Measurements from ENCODE around the gene NR4A1. TPM values are rescaled to one million over a fixed set of nuclear protein-coding genes. Genes with fewer than 3 reads are reported as not detected.

NR4A1 gene
- total RNA-seq, 1 experiment from 2014 or later = 12.5 TPM

GRCh38 chr12:52084491-52085231 is 33.4 kb downstream of the NR4A1 start:
- no peak overlapping the region for H3K4me3 ChIP-seq (ENCODE audit: low read depth, low read length, poor library complexity, severe bottlenecking)
- H3K27me3 ChIP-seq (replicated peaks; ENCODE audit: insufficient read depth, low read depth, low read length, poor library complexity) = no peaks in the 10 kb centered on the region
- DNase-seq (ENCODE audit: low spot score) = no peak
- no peak overlapping the region for H3K27ac ChIP-seq (ENCODE audit: low read depth, low read length, poor library complexity, severe bottlenecking)
- intact Hi-C loops (cut with micrococcal nuclease; ENCODE audit: unreplicated experiment) = no loop called here
- no peaks in the 10 kb centered on the region for H3K9me3 ChIP-seq (ENCODE audit: low read depth, low read length, poor library complexity, severe bottlenecking)
- ChIA-PET CTCF (interaction anchor here (0.7 to 2.9 kb wide), 2 partner anchors 29 to 59 kb away, joined by 5 to 20 read pairs; no protein-coding TSS in a partner anchor), POLR2A (ENCODE audit: low non-redundant PET) (interaction anchor here (0.6 kb wide), 1 partner anchor 186 kb away, joined by 4 read pairs; no protein-coding TSS in a partner anchor)
- H3K36me3 ChIP-seq (ENCODE audit: insufficient read depth, low read length, poor library complexity, severe bottlenecking) = no peaks in the 10 kb centered on the region
- TF ChIP-seq, protein P1, sequence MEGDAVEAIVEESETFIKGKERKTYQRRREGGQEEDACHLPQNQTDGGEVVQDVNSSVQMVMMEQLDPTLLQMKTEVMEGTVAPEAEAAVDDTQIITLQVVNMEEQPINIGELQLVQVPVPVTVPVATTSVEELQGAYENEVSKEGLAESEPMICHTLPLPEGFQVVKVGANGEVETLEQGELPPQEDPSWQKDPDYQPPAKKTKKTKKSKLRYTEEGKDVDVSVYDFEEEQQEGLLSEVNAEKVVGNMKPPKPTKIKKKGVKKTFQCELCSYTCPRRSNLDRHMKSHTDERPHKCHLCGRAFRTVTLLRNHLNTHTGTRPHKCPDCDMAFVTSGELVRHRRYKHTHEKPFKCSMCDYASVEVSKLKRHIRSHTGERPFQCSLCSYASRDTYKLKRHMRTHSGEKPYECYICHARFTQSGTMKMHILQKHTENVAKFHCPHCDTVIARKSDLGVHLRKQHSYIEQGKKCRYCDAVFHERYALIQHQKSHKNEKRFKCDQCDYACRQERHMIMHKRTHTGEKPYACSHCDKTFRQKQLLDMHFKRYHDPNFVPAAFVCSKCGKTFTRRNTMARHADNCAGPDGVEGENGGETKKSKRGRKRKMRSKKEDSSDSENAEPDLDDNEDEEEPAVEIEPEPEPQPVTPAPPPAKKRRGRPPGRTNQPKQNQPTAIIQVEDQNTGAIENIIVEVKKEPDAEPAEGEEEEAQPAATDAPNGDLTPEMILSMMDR (conservative IDR thresholded peaks at IDR 0.05; ENCODE audit: low read depth, low read length) = no peak
- no peak for TF ChIP-seq EZH2 (IDR thresholded peaks at IDR 0.05; ENCODE audit: borderline replicate concordance, low read depth, low read length, poor library complexity, severe bottlenecking)
- H3K4me1 ChIP-seq (ENCODE audit: insufficient read depth, low read length, poor library complexity, severe bottlenecking) = peaks cover 24% of the 10 kb centered on the region
- BruUV-seq (replicated peaks) = no TSS peak

GRCh38 chr12:52085682-52086180 is 34.5 kb downstream of the NR4A1 start:
- Histone ChIP-seq H3K4me3 (ENCODE audit: low read depth, low read length, poor library complexity, severe bottlenecking) (no peak overlapping the region), H3K27me3 (replicated peaks; ENCODE audit: insufficient read depth, low read depth, low read length, poor library complexity) (peaks cover 1% of the 10 kb centered on the region), H3K36me3 (ENCODE audit: insufficient read depth, low read length, poor library complexity, severe bottlenecking) (no peaks in the 10 kb centered on the region), H3K4me1 (ENCODE audit: insufficient read depth, low read length, poor library complexity, severe bottlenecking) (peaks cover 24% of the 10 kb centered on the region), H3K9me3 (ENCODE audit: low read depth, low read length, poor library complexity, severe bottlenecking) (no peaks in the 10 kb centered on the region), H3K27ac (ENCODE audit: low read depth, low read length, poor library complexity, severe bottlenecking) (no peak overlapping the region)
- ChIA-PET CTCF (interaction anchor here (2.9 kb wide), 1 partner anchor 60 kb away, joined by 20 read pairs; no protein-coding TSS in a partner anchor), POLR2A (ENCODE audit: low non-redundant PET) (no interaction called here)
- DNase-seq (ENCODE audit: low spot score) = no peak
- no TSS peak for BruUV-seq (replicated peaks)
- intact Hi-C loops (cut with micrococcal nuclease; ENCODE audit: unreplicated experiment) = no loop called here
- TF ChIP-seq, protein P1 (conservative IDR thresholded peaks at IDR 0.05; ENCODE audit: low read depth, low read length) = no peak

DNA sequence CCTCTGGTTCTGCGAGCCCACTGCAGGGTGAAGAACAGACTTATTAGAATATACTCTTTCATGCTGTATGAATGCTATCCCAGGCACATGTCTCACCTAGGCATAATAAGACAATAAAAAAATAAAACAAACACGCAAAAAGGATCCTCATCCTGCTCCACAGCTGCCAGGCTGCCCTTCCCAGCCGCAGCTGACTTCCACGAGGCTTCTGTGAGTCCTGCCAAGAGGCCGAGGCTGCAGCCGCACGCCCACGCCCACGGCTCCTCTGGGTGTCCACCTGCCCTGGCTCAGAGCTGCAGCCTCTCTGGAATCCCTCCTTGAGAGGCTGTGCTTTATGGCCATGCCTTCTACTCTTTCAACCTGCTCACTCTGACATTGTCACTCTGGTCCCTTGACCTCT is 35.1 kb downstream of the NR4A1 start:
- Histone ChIP-seq H3K36me3 (ENCODE audit: insufficient read depth, low read length, poor library complexity, severe bottlenecking) (no peaks in the 10 kb centered on the region), H3K9me3 (ENCODE audit: low read depth, low read length, poor library complexity, severe bottlenecking) (no peaks in the 10 kb centered on the region), H3K27me3 (replicated peaks; ENCODE audit: insufficient read depth, low read depth, low read length, poor library complexity) (peaks cover 7% of the 10 kb centered on the region), H3K4me3 (ENCODE audit: low read depth, low read length, poor library complexity, severe bottlenecking) (no peak overlapping the region), H3K27ac (ENCODE audit: low read depth, low read length, poor library complexity, severe bottlenecking) (no peak overlapping the region), H3K4me1 (ENCODE audit: insufficient read depth, low read length, poor library complexity, severe bottlenecking) (peaks cover 19% of the 10 kb centered on the region)
- ChIA-PET CTCF (interaction anchor here (2.9 kb wide), 1 partner anchor 61 kb away, joined by 20 read pairs; no protein-coding TSS in a partner anchor), POLR2A (ENCODE audit: low non-redundant PET) (no interaction called here)
- TF ChIP-seq, protein P1 (conservative IDR thresholded peaks at IDR 0.05; ENCODE audit: low read depth, low read length) = no peak
- TF ChIP-seq EZH2 (IDR thresholded peaks at IDR 0.05; ENCODE audit: borderline replicate concordance, low read depth, low read length, poor library complexity, severe bottlenecking) = no peak
- no TSS peak for BruUV-seq (replicated peaks)
- DNase-seq (ENCODE audit: low spot score) = no peak
- intact Hi-C loops (cut with micrococcal nuclease; ENCODE audit: unreplicated experiment) = no loop called here

Data from A673 (cell line).